Fibroblast of the conjunctiva (primary cell): ENCODE results near the gene NLRP13.
"Not testable (repeated sequence)": the region's sequence is repeated elsewhere in the genome, so short reads cannot be mapped to it uniquely, and the experiment has no call there.

Experiments
- DNase-seq: peaks from one replicate; pipeline ENCODE4 v3.0.0-alpha.2; 2010; ENCODE audit warnings: low read depth

Gene NLRP13, protein sequence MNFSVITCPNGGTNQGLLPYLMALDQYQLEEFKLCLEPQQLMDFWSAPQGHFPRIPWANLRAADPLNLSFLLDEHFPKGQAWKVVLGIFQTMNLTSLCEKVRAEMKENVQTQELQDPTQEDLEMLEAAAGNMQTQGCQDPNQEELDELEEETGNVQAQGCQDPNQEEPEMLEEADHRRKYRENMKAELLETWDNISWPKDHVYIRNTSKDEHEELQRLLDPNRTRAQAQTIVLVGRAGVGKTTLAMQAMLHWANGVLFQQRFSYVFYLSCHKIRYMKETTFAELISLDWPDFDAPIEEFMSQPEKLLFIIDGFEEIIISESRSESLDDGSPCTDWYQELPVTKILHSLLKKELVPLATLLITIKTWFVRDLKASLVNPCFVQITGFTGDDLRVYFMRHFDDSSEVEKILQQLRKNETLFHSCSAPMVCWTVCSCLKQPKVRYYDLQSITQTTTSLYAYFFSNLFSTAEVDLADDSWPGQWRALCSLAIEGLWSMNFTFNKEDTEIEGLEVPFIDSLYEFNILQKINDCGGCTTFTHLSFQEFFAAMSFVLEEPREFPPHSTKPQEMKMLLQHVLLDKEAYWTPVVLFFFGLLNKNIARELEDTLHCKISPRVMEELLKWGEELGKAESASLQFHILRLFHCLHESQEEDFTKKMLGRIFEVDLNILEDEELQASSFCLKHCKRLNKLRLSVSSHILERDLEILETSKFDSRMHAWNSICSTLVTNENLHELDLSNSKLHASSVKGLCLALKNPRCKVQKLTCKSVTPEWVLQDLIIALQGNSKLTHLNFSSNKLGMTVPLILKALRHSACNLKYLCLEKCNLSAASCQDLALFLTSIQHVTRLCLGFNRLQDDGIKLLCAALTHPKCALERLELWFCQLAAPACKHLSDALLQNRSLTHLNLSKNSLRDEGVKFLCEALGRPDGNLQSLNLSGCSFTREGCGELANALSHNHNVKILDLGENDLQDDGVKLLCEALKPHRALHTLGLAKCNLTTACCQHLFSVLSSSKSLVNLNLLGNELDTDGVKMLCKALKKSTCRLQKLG

DNA sequence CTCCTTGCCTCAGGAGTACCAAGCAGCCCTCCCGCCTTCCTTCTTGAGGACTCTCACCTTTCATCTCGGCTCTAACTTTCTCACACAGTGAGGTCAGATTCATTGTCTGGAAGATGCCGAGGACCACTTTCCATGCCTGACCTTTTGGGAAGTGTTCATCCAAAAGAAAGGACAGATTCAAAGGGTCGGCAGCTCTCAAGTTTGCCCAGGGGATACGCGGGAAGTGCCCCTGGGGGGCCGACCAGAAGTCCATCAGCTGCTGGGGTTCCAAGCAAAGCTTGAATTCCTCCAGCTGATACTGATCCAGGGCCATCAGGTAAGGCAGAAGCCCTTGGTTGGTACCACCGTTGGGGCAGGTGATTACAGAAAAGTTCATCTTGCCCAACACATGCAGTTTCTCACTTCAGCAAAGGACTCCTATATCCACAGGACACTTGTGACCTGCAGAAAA lies at the start of gene NLRP13:
Gene NLRP13 (minus strand): TSS at position 401 of the 451 bp plus-strand sequence. CDS start 25 bp downstream, at position 376.
- no peak for DNase-seq

DNA sequence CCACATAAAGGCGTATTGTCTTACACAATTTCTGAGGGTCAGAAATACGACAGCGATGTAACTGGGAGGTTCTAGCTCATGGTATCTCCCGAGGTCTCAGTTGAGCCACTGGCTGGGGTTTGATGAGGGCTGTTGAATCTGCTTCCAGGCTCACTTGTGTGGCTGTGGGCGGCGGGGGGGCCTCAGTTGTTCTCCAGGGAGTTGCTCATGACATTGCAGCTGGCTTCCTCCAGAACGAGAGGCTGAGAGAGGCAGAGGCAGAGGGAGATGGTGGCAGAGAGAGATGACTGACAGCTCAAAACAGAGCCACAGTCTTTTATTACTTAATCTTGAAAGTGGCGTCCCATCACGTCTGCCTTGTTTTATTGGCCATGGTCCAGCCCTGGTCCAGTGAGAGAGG lies 48.3 kb upstream of the NLRP13 start:
- no peak for DNase-seq

DNA sequence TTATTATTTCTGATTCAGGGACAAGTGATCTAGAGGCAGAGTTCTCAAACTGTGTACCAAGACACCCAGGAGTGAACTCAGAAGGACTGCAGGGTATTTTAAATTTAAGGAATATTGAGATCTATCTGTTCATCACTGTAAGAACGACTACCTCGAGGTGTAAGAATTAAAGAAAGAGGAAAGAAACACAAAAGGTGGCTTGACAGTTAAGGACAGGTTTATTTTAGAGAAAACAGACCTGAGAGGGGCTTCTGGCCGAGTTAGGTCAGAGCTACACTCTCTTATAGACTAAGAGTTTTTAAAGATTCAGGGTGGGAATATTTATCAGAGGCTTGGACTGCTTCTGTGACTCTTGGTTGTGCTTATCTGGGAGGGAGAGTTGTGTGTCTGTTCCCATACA lies 41.8 kb upstream of the NLRP13 start:
- no peak for DNase-seq

DNA sequence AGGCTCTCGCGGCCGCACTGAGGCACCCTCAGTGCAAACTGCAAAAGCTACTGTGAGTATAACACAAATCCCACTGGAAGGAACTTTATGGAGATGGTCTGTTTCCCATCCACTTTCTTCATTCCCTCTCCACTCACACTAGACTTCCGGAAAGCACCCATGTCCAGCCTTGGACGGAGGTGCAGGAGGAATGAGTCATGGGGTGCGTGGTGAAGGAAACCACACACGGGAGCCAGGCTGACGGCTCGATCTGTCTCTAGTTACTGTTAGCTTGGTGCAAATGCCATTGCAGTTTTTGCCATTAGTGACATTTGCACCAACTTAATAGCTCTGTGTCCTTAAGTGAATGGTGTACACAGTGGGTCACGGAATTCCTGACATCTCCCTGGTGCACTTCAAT lies 30.1 kb upstream of the NLRP13 start:
- no peak for DNase-seq

DNA sequence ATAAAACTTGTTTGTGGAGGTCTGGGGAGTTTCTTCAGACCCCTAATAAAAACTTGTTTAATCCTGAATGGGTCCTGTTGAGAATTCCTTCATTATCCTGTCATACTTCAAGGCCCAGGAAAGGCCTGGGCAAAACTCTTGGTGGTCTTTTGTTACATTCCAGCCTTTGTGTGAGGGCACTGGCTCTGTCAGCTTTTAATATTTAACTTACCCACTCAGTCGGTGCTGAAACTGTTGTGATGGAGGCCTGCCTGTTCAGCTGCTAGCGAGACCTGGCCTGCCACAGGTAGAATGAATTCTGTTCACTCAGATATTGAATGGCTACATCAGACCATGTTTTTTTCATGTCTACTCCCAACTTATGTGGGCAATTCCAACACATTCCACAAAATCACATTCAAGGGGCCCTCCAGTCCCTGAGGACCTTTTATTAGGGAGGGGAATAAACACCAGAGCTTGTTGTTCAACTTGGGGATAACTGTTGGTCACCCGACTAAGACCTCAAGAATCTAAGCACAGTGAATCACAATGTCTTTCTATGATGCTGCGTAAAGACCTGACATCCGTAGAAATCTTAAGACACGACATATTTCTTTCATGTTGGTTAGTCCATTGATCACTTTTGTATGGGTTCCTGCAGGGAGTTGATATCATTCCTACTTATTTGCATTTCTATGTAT lies 28.0 kb upstream of the NLRP13 start:
- DNase-seq, result no peak

DNA sequence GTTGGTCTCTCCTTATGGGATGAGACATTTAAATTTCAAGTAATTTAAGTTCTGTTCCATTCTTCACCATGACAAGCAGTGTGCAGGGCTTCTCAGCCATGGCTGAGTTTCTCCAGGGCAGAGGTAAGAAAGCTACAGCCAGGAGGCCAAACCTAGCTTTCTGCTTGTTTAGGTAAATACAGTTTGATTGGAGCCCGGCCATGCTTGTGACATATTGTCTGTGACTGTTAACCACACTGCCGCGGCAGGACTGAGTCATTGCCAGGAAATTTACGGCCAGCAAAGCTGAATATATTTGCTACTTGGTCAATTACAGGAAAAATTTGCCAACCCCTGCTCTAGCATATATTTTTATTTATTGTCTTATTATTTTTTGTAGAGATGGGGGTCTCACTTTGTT lies 26.2 kb upstream of the NLRP13 start:
- no peak for DNase-seq

DNA sequence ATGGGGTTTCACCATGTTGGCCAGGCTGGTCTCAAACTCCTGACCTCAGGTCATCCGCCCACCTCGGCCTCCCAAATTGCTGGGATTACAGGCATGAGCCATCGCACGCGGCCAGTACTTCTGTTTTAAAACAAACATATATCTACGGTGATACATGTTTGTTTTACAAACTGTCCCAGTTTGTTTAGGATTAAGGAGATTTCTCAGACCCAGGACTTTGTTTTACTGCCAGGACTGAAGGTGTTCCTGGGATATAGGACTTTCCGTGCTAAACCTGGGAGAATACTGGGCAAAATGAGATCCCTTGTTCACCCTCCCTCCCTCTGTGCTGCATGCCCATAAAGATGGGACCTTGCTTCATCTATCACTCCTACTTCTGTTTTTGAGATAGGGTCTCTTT lies 24.3 kb upstream of the NLRP13 start:
- no peak for DNase-seq

DNA sequence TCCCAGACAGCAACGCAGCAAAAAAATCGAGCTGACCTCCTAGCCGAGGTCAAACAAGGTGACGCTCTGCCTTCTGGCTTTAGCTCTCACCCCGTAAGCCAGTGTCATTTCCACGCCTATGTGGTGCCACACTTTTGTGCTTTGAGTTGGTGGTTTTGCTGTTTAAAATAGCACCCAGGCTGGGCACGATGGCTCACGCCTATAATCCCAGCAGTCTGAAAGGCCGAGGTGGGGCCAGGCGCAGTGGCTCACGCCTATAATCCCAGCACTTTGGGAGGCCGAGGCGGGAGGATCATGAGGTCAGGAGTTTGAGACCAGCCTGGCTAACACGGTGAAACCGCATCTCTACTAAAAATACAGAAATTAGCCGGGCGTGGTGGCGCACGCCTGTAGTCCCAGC lies 18.4 kb upstream of the NLRP13 start:
- not testable (repeated sequence) for DNase-seq

DNA sequence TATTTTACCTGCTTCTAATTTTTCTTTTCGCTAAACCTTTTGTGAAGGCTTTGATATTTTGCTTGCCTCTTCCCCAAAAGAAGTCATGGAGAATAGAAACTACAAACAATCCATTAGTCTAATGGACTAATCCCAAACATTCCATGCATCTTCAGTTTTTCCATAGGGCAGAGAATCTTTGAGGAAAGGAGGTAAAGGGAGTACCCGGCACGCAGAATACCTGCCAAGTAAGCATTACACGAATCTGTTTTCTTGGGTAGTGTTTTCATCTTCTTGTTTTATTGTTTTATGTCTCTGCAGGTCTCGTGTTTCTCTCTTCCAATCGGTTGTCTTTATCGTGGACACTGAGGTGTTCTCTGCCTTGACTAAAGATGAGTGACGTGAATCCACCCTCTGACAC lies 15.4 kb upstream of the NLRP13 start, which contains the start of gene NLRP8:
Gene NLRP8 (plus strand): TSS at position 301 of the 400 bp plus-strand sequence.
- no peak for DNase-seq

DNA sequence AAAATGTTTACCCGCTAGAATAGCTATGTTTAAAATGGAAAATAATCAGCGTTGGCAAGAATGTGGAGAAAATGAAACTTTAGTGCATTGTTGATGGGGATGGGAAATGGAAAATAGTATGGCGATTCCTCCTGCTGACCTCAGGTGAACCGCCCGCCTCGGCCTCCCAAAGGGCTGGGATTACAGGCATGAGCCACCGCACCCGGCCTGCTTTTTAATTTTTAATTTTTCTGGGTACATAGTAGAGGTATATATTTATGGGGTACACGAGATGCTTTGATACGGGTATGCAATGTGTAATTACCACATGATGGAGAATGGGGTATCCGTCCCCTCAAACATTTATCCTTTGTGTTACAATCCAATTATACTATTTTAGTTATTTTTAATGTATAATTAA lies 8.2 kb upstream of the NLRP13 start:
- no peak for DNase-seq

DNA sequence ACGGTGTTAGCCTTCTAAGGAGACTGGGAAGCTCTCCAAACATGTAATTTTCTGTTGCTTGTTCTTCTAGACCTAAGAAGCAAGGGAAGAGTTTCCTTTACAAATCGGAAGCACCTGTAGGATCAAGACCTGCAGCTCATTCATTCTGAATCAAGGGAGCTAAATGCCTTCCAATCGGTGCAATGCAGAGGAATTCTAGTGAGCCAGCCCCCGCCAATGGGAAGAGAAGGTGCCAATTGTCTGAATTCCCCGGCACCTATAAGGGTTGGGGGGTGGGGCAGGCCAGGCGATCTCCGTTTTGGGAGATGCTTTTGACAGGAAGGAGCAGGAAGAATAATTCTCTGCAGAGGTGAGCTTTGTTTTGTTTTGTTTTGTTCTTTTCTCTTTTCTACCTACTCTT lies 7.1 kb upstream of the NLRP13 start:
- no peak for DNase-seq

DNA sequence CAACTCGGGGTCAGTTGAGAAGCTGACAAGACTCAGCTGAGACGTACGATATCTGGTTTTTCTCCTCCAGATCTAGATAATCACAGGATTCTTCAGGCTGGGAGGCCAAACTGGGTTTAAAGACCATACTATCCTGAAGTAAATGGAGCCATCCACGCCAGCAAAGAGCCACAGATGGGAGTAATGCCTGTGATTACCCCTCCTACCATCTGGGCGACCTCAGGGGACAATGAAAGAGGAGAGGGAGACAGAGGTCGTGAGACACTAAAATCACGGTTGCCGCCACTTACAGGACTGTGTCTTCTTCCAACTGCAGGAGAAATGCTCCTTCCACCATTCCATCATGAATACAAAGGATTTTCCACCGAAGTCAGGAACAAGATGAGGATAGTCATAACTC lies 3.1 kb upstream of the NLRP13 start:
- DNase-seq, result no peak

DNA sequence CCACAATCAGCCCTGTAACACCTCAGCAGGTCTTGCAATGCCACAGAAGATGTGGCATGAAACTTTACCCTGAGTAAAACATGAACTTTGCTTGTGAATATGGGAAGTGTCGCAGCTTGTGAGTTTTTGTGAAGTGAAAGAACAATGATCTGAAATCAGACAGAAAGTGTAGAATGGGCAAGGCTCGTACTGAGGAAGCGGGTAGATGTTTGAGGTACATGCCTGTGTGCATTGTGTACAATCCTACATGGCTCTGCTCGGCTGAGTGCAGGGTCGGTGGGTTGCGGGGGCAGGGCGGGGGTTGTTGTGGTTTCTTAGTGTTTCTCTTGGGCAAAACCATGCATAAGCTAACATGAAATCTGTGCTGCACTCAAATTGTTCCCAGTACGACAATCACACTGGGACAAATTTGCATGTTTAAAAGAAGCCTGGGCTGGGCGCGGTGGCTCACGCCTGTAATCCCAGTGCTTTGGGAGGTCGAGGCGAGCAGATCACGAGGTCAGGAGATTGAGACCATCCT lies 1.1 kb downstream of the NLRP13 start:
- no peak for DNase-seq

DNA sequence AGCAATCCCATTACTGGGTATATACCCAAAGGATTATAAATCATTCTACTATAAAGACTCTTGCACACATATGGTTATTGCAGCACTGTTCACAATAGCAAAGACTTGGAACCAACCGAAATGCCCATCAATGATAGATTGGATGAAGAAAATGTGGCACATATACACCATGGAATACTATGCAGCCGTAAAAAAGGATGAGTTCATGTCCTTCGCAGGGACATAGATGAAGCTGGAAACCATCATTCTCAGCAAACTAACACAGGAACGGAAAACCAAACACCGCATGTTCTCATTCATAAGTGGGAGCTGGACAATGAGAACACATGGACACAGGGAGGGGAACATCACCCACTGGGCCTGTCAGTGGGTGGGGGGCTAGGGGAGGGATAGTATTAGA lies 2.9 kb downstream of the NLRP13 start:
- DNase-seq, result not testable (repeated sequence)

DNA sequence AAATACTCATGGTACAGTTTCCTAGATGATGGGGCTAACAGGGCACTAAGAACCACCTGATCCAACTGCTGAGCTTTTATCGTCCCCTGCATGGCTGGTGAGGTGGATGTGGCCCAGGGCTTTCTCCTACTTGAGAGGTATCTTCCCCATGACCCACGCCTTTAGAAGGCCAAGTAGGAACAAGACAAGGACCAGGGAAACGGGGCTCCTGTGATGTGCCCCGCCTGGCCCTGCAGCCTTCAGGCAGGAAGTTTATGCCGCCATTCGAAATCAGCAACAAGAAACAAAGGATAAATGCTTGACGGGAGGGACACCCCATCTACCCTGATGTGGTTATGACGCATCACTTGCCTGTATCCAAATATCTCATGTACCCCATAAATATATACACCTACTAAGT lies 4.1 kb downstream of the NLRP13 start:
- no peak for DNase-seq

DNA sequence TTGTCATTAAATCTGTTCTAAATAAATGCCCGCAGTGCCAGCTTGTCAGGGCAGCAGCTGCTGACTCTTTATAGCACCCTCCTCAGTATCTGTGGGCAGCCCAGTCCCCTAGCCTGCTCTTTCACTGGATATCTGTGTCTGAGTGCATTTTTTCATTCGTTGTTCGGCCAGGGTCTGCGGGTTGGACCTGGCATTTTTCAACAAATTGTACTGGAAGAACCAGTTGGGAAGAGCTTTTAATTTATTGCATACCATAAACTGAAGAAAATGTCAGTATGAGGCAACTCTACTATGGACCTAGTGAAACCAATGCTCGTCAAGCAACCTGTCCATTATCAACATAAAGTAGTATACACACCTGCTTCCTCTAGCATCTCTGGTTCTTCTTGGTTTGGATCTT lies 8.6 kb downstream of the NLRP13 start:
- no peak for DNase-seq

DNA sequence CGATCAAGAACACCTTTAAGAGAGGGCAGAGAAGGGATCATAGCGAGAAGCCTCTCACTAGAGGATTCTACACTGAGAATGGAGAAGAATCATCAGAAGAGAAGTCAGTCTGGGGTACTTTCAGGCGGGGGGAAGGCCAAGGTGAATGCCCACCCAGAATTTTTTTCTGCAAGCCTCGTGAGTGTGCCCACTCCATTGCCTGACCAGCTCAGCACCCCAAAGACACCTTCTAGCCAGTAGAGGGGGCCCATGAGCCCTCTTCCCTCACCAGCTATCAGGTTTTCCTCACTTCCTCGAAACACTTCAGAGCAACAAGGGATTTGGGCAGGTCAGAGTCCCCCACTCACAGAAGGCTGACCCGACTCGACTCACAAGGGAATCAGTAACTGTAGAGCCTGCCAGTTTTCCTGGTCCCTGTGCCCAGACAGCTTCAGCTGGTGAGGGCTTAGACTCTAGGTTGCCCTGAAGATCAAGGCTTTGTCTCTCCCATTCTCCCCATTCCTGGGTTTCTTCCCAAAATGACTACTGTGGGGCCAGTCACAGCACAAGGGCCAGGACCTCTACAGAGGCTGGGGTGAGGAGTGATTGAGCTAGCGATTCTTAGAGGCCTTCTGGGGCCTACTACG lies 18.4 kb downstream of the NLRP13 start:
- DNase-seq, result no peak

DNA sequence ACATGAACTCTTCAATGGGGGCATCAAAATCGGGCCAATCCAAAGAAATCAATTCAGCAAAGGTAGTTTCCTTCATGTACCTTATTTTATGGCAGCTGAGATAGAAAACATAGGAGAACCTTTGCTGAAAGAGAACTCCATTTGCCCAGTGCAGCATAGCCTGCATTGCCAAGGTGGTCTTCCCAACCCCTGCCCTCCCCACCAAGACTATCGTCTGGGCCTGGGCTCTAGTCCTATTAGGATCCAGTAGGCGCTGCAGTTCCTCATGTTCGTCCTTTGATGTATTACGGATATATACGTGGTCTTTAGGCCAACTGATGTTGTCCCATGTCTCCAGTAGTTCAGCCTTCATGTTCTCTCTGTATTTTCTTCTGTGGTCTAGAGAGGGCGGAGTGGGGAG lies 19.2 kb downstream of the NLRP13 start:
- DNase-seq, result no peak

DNA sequence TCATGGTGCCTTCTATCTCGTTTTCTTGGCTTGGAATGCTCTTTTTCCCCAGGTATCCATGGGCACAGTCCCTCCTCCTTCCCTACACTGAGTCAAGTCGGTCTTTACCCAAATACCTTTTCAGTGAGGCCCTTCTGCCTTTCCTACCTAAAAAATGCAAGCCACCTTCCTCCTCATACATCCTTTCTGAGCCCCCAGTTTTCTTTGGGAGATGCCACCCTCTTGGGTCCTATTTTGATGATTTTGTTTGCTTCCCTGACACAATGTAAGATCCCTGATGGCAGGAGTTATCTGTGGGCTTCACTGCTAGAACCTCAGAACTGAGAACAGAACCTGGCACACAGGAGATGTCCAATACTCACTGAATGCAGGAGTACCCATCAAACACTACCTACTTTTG lies 22.3 kb downstream of the NLRP13 start:
- no peak for DNase-seq

DNA sequence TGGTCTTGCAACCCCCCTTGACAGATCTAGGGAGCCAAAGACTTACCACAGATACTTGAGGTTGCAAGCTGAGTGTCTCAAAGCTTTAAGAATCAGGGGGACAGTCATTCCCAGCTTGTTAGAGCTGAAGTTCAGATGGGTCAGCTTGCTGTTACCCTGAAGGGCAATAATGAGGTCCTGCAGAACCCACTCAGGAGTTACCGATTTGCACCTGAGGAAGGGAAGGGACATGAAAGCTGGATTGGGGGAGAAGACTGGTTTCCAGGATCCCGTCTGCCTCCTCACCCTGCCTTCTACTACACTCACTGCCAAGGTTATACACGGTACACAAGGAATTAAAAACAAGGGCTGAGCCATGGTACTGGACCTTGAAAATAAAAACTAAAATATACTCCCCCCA lies 24.4 kb downstream of the NLRP13 start:
- DNase-seq, result no peak

DNA sequence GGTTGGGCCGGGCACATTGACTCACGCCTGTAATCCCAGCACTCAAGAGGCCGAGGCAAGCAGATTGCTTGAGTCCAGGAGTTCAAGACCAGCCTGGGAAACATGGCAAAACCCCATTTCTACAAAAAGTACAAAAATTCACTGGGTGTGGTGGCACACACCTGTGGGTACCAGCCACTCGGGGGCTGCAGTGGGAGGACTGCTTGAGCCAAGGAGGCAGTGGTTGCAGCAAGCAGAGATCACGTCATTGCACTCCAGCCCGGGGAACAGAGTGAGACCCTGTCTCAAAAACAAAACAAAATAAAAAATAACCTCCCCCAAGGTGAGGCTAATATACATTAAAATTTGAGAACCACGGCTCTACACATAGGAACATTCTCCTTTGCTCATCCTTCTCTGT lies 24.9 kb downstream of the NLRP13 start:
- DNase-seq, result no peak
